Glutamatergic neuron (in vitro differentiated cells): ENCODE results near the gene ART5. TPM values are rescaled to one million over a fixed set of nuclear protein-coding genes. Genes with fewer than 3 reads are reported as not detected.

ENCODE experiments used
- DNase-seq: peaks from one replicate; pipeline ENCODE4 v3.0.0; 2022
- H3K27ac Mint-ChIP-seq: one replicate; pipeline ENCODE4 v1.8.0; 2020; ENCODE audit warnings: mild to moderate bottlenecking, mixed read lengths, inconsistent platforms; ENCODE audit not compliant: unreplicated experiment
- H3K27me3 Mint-ChIP-seq: one replicate; pipeline ENCODE4 v1.8.0; 2020; ENCODE audit warnings: mild to moderate bottlenecking, moderate library complexity, mixed read lengths, inconsistent platforms; ENCODE audit not compliant: unreplicated experiment
- H3K36me3 Mint-ChIP-seq: one replicate; pipeline ENCODE4 v1.8.0; 2020; ENCODE audit warnings: mild to moderate bottlenecking, mixed read lengths, inconsistent platforms; ENCODE audit not compliant: unreplicated experiment
- H3K4me1 Mint-ChIP-seq: one replicate; pipeline ENCODE4 v1.8.0; 2020; ENCODE audit warnings: mild to moderate bottlenecking, low read depth, mixed read lengths, inconsistent platforms; ENCODE audit not compliant: unreplicated experiment
- H3K4me3 Mint-ChIP-seq: one replicate; pipeline ENCODE4 v1.8.0; 2020; ENCODE audit warnings: mild to moderate bottlenecking, mixed read lengths, inconsistent platforms; ENCODE audit not compliant: unreplicated experiment
- H3K9me3 Mint-ChIP-seq: one replicate; pipeline ENCODE4 v1.8.0; 2020; ENCODE audit warnings: mild to moderate bottlenecking, moderate library complexity, mixed read lengths, inconsistent platforms; ENCODE audit not compliant: unreplicated experiment
- CTCF ChIP-seq: fragments of 200-600 bp; sonication (generic); IDR thresholded peaks from one replicate; pipeline ENCODE4 v1.5.0; 2021; ENCODE audit not compliant: partially characterized antibody, unreplicated experiment
- total RNA-seq: library from RNA; stranded (reverse); fragmentation: NEBNext Ultra II Directional; extraction: Animal tissue kit (Norgen Biotek cat#: 25700); gene quantifications from one replicate; pipeline ENCODE4 v1.2.1, GENCODE V29; 2021; ENCODE audit not compliant: unreplicated experiment

The ART5 gene
- total RNA-seq, 1 donor from 2014 or later = not detected

DNA sequence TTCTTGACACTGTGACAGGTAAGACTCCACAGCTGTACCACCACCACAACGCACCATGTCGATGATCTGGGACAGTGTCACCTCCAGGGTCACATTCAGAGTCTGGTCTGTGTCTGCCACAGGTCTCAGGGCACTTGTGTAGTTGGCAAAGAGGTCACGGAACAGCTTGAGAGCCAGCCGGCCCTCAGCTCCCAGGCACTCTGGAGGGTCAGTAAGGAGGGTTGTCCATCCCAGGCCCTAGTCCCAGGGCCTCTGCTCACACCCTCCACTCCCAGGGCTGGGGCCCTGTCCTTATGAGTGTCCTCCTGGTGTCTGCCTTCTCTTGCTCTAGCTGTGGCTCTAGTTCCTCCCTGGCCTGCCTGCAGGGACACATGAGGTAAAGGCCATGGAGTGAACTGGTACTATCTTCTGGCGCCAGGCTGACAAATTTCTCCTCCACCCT, 28.0 kb upstream of the ART5 start:
- no peak for TF ChIP-seq CTCF
- no peak for DNase-seq
- no peak overlapping the region for H3K27ac Mint-ChIP-seq
- H3K27me3 Mint-ChIP-seq = peaks cover 11% of the 10 kb centered on the region
- H3K4me1 Mint-ChIP-seq = peaks cover 4% of the 10 kb centered on the region
- peaks cover 3% of the 10 kb centered on the region for H3K9me3 Mint-ChIP-seq
- no peak overlapping the region for H3K4me3 Mint-ChIP-seq
- no peaks in the 10 kb centered on the region for H3K36me3 Mint-ChIP-seq

DNA sequence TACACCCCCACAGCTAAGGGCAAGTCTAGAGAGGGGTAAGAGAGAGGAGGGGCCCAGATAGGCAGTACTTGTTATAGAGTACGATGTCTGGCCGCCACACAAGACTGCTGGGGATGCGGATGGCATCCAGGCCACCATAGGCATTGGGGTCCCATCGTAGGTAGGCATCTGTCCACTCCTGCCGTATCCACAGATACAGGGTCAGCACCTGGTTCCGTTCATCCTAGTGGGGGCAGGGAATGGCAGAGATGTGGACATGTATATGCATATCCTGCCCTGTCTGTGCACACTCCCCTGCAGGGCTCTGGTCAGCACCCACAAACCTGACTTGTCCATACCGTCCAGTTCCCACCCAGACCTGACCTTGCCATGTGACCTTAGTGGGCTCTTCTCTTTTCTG, 27.3 kb upstream of the ART5 start:
- peaks cover 14% of the 10 kb centered on the region for H3K27me3 Mint-ChIP-seq
- H3K4me3 Mint-ChIP-seq = no peak overlapping the region
- H3K4me1 Mint-ChIP-seq = peaks cover 4% of the 10 kb centered on the region
- TF ChIP-seq CTCF = no peak
- H3K27ac Mint-ChIP-seq = no peak overlapping the region
- H3K36me3 Mint-ChIP-seq = no peaks in the 10 kb centered on the region
- H3K9me3 Mint-ChIP-seq = peaks cover 6% of the 10 kb centered on the region
- no peak for DNase-seq

DNA sequence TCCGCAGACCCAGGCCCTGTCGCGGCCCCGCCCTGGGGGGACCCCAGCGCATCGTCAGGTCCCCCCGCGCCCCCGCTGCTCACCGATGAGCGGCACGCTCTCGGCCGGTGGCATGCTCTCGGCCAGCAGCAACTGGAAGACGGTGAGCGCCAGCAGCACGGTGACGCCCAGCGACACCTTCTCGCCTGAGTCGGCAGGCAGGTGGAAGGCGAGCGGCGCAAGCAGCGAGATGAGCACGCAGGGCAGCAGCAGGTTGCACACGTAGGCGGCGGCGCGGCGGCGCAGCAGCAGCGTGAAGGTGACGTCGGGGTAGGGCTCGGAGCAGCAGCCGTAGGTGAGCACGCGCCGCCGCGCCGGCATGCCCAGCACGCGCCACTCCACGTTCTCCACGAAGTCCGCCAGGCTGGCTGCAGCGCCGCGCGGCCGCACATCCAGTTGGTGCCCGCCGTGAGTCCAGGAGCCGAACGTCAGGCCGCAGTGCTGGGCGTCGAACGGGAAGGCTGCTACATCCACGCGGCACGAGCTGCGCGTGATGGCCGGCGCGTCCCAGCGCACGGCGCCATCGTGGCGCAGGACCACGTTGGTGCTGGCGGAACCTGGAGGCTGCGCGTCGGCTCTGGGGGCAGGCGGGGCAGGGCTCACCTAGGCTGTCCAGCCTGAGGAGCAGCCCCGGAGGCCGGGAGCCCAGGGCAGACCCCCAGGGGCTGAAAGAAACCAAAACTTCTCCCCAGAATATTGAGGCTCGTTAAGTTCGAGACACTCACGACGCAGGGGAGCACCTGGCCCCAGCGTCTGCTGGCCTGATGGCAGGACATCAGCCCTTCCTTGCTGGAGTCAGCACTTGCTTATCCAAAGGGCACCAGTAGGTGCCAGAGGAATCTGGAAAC, 25.6 kb upstream of the ART5 start:
- no peak for TF ChIP-seq CTCF
- no peak overlapping the region for H3K4me3 Mint-ChIP-seq
- H3K27me3 Mint-ChIP-seq = peaks cover 17% of the 10 kb centered on the region
- peaks cover 4% of the 10 kb centered on the region for H3K4me1 Mint-ChIP-seq
- H3K36me3 Mint-ChIP-seq = peaks cover 5% of the 10 kb centered on the region
- no peak for DNase-seq
- H3K27ac Mint-ChIP-seq = no peak overlapping the region
- H3K9me3 Mint-ChIP-seq = peaks cover 6% of the 10 kb centered on the region

- H3K27me3 Mint-ChIP-seq = peaks cover 13% of the 10 kb centered on the region
- peaks cover 6% of the 10 kb centered on the region for H3K9me3 Mint-ChIP-seq
- H3K27ac Mint-ChIP-seq = no peak overlapping the region
- peaks cover 2% of the 10 kb centered on the region for H3K4me1 Mint-ChIP-seq
- DNase-seq = no peak
- no peak overlapping the region for H3K4me3 Mint-ChIP-seq
- H3K36me3 Mint-ChIP-seq = peaks cover 5% of the 10 kb centered on the region
- no peak for TF ChIP-seq CTCF
Measured at GRCh38 chr11:3666023-3666530, 24.3 kb upstream of the ART5 start.
